GM18870 (cell line): Measurements from ENCODE around the gene MYMK.
"Not testable (repeated sequence)": the region's sequence is repeated elsewhere in the genome, so short reads cannot be mapped to it uniquely, and the experiment has no call there.

Experiments
- ATAC-seq: cut with Tn5 transposase; IDR thresholded peaks from one replicate; pipeline ENCODE4 v1.9.1; 2021; ENCODE audit warnings: moderate library complexity; ENCODE audit not compliant: unreplicated experiment

MYMK gene

GRCh38 chr9:133524679-133525228 is at the start of gene MYMK:
MYMK (minus strand) TSS chr9:133524959; CDS start chr9:133524844, 115 bp downstream.
- no peak for ATAC-seq

GRCh38 chr9:133573791-133574515 is 49.2 kb upstream of the MYMK start:
- ATAC-seq: no peak

- no peak for ATAC-seq
Observed at GRCh38 chr9:133572821-133573361, 48.1 kb upstream of the MYMK start.

GRCh38 chr9:133571896-133572595 is 47.3 kb upstream of the MYMK start:
- ATAC-seq: no peak

GRCh38 chr9:133571391-133571890 is 46.7 kb upstream of the MYMK start:
- ATAC-seq: no peak

- ATAC-seq: no peak
Observed at GRCh38 chr9:133570691-133571080, 45.9 kb upstream of the MYMK start.

GRCh38 chr9:133569891-133570690 is 45.3 kb upstream of the MYMK start:
- ATAC-seq: no peak

- ATAC-seq: no peak
Observed at GRCh38 chr9:133569121-133569785, 44.5 kb upstream of the MYMK start.

GRCh38 chr9:133568186-133568585 is 43.4 kb upstream of the MYMK start:
- no peak for ATAC-seq

- no peak for ATAC-seq
Observed at GRCh38 chr9:133566817-133567216, 42.1 kb upstream of the MYMK start.

- ATAC-seq: no peak
Observed at GRCh38 chr9:133566382-133566781, 41.6 kb upstream of the MYMK start.

- ATAC-seq: no peak
Observed at GRCh38 chr9:133564451-133565116, 39.8 kb upstream of the MYMK start.

- ATAC-seq: not testable (repeated sequence)
Observed at GRCh38 chr9:133563814-133564213, 39.1 kb upstream of the MYMK start.

- no peak for ATAC-seq
Observed at GRCh38 chr9:133563291-133563796, 38.6 kb upstream of the MYMK start.

GRCh38 chr9:133562611-133563290 is 38.0 kb upstream of the MYMK start:
- no peak for ATAC-seq

- ATAC-seq: no peak
Observed at GRCh38 chr9:133561976-133562554, 37.3 kb upstream of the MYMK start.

- ATAC-seq: no peak
Observed at GRCh38 chr9:133560944-133561343, 36.2 kb upstream of the MYMK start.

GRCh38 chr9:133560311-133560710 is 35.6 kb upstream of the MYMK start:
- ATAC-seq: no peak
